ENCODE results near the gene ARID5B.

The ARID5B gene

DNA sequence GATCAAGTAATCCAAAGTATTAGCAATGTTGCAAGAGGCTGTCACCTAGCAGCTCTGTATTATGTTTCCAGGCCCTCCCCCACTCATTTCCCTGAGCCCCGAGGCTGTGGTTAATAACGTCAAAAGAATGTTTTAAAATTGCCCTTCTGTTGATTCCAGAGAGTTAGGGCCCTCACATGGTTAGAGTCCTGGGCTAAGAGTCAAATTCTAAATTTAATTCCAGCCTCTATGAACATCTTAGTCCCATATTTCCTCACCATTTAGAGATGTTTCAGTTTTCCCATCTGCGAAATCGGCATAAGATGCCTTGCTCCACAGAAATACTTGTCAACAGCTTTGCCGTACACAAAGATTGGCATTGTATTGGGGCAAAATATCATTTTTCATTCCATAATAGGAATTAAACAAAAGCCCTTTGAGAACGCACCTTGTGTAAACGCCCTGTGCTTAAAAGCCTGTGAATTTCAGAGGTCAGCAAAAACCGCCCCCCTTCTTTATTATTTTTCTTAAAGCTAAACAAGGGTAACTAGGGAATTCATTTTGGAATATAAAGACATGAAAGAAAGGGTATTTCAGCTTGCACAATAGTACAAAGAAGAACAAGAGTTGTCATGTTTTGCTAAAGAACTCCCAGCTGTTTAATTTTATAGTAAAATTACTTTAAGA, 135.8 kb downstream of the ARID5B start:
- DNase-seq: no peak

DNA sequence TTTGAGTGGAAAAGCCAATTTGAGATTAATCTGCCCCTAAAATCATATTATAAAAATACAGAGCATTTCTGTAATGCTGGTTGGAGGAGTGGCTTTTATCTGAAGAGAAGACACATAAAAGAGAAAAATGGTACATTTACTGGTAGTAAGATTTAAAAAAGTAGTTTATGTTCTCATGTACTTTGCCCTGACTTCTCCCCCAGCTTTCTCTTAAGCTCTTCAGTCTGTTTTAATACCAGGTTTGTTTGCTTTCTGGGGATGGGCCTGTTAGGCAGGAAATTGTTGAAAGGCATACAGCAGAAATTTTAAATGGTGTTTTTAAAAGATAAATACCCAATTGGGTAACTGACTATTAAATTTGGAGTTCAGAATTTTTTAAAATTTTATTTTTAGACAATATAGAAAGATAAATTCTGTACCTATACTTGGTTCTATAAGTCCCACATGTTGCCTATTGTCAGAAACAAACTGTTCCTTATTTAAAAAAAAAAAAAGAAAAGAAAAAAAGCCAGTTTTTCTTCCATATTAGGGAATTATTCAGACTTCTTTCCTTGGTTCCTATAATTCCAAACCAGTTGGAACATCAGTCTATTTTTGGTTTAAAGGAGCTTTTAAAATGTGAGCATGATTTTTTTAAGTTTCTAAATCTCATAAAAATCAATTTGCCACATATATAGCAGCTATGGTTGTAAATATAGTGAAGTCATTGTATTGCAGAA, 136.6 kb downstream of the ARID5B start:
- DNase-seq: no peak

DNA sequence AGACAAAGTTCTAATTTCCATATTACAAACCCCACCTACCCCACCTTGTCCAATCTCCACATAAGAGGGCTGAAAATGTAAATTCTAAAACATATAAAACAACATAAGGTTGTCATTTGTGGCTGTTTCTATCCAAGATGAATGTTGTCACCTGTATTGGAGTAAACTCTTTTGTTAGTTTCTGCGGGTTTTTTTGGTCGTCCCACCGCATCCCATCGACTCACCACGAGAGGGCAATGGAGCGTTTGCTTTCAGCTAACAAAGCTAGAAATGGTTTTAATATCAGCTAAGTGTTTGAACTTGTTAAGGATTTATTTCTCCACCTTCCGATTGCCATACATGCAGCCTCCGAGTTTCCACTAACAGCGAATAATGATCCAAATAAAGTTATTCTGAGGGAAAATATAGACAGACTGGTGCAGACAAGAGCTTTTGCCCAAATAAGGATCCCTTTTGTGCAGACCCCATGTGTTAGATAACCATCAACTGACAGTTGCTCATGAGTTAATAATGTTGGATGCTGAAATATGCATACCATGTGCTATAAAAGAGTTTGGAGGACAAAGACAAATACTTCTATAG, 137.2 kb downstream of the ARID5B start:
- DNase-seq: peak; percentile 86

DNA sequence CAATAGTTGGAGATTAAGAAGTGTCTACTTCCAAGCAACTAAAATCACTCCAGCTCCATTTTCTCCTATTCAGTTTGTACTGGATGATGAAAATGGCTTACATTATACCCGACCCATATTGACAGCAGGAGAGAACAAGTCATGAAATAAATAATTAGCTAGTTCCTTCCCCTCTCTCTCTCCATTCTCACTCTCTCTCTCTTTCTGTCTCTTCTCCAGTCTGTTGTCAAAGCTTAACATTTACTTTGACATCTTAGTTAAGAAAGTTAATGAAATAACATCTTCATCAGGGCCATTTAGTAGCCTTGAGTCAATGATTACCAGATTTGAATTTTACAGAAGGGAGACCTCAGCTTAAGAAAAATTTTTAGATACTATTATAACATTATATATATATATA, 138.5 kb downstream of the ARID5B start:
- no peak for DNase-seq

DNA sequence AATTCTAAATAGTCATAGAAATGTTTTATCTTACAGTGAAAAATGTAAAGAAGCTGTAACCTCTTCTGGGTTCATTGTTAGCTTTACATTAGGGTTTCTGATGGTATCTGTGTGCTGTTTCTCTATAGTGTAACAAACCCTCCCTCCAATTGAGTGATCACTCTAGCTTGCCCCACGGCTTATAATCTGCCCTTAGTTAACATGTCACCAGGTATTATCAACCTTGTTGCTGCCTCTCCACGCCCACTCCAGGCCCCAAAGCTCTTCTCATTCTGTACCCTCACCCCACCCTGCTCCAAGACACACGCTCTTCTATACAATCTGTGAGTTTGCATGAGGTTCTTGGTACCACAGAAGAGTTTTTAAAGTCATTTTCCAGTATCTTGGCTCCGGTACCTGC, 139.4 kb downstream of the ARID5B start:
- no peak for DNase-seq

DNA sequence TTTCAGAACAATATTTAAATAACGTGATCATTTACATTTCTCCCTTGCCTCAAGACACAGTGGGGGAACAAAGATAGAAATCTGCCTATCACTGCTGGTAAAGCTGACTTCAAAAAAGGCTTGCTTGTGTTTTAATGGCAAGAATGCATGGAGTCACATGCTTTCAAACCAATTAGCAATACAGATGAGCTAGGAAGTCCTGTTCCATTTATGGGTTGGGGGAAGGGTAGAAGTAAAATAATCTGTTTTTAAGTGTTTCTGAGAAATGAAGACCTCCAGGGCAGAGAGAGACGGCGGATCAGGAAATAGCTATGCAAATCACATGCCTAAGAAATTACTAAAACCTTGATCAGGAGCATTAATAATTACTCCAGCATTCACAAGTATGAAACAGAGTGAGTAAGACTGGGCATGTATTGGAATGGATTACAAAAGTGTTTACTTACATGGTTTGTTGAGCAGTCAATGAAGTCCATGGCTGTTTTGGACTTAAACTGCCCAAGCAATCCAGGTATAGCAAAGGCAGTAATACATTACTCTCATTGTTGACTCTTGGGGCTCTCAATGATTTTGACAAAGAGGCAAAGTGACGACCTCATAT, 142.0 kb downstream of the ARID5B start:
- peak; percentile 37 for DNase-seq

DNA sequence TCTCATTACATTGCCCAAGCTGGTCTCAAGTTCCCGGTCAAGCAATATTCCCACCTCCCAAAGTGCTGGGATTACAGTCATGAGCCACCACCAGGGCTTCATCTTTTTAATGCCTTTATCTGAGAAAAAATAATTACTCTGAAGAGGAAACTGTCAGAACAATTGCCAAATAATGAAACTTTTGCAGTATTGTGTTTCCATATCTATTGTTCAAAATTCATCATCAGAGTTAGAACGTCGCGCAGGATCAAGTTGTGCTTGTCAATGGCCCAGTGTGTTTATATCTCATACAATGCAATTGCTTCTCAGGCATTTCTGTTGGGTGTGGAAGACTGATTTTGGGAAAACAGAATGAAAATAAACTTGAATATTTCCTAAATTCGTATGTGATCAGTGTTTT, 143.1 kb downstream of the ARID5B start:
- no peak for DNase-seq

DNA sequence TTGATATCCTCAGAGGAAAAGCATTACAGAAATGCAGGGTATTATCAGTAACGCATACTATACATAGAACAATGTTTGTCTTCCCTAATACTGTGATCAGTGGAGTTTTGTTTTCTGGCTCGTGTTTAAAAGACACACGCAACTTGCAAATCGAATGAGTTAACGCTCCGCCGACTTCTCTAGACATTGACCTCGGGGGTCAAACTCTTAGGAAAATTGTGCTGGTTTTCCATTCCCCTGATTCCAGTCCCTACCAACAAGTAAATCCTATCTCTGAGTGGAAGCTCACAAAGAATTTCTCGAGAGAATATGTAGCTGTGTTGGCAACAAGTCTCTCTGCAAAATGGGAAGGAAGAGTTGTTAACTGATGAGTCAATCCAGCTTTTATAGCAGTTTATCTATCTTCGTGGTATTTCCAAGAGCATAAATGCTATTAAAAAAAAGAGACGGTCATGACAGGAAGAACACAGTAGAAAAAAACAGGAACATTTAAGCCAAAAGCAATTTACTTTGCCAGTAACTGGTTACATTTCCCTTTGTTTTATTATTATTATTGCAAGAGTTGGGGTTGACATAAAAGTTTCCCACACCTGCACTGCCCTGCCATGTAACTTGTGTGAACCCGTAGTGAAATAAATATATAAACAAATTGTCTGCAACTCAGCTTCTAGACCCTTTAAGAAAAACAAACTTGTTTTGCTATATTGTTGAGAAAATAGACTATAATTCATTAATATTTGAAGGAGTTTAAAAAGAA, 144.4 kb downstream of the ARID5B start:
- peak; percentile 33 for DNase-seq

DNA sequence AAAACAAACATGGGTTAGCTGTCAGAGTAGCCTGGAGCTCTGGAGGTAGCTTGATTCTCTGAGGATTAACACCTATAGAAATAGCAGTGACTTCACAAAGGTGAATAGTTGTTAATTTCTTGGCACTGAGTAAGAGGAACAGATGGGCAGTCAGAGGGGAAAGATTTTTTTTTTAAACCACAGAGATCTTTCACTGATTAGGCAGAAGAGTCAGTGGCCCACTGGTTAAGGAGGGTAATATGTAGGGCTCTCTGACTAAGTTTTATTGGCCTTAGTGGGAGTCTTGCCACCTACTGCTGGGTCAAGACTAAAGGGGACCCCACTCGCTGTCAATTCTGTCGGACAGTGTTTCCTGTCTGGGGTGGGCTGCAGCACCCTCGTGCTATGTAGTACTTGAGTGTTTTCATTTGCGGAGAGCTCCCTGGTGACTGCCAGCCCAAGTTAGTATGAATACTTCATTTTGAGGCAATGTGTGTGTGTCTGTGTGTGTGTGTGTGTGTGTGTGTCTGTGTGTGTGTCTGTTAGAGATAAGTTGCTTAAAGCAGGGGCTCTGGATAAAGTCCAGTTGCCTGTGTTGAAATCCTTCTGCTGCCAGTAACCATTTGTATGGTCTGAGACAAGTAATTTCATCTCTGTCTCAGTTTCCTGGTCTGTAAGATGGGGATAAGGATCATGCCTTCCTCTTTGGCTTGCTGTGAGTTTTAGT, 145.2 kb downstream of the ARID5B start:
- peak; percentile 60 for DNase-seq

DNA sequence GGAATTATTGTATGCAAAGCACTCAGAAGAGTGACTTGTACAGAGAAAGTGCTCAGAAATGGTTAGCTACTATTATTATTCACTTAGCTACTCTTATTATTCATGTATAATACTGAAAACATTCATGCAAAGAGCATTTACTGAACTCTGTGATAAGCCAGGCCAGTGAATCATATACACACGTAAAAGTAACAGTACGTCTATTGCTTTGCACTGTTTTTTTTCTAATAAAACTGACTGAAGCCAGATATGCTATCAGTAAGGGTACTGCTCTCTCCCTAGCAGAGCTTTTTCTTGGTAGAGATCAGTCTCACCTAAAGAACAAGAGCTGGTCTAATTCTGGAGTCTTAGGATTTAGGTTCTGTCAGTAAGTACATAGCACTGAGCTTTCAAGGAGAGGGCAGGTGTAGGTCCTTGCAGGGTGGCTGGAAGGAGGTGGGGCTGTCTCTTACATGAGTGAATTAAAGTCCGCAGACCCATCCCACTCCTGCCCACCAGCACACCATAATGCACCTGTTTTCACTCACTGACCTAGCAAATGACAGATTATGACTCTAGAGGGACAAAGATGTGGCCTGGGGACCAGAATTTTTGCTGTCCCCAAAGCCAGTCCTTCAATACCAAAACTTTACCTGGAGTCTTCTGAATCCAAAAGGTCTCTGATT, 145.9 kb downstream of the ARID5B start:
- DNase-seq: peak; percentile 22

DNA sequence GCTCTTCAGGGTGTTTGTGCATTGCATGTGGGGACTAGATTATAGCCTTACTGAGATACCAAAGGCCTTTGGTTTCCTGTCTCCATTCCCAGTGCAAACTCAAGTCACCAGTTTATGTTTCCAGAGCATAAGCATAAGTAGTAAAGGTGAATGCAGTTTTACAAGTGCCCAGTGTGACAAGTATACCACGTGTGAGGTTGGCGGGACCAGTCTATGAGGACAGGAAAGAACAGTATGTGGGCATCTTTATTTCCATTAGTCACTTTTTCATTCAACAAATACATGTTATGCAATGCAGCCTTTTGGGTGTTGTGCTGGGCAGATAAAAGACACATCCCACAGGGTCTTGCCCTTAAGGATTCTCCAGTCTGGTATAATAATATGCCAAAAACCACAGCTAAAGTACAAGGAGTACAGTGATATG, 146.5 kb downstream of the ARID5B start:
- peak; percentile 59 for DNase-seq

DNA sequence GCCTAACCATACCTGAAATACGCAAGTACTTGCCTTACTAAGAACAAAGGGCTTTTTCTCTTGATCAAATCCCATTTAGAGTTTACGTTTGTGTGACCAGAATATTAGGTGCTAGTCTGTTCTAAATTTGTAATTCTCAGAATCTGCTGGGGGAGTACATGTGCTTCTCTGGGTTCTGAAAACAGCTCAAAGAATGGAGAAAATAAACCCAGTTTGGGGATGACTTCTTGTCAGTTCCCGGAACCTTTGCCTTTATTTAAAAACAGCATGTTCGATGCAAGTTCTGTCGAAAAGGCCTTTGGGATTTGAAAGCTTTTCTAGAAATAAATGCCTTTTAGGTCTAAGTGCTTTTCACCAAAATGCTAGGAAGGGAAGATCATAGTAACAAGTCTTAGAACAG, 147.0 kb downstream of the ARID5B start:
- peak; percentile 43 for DNase-seq

DNA sequence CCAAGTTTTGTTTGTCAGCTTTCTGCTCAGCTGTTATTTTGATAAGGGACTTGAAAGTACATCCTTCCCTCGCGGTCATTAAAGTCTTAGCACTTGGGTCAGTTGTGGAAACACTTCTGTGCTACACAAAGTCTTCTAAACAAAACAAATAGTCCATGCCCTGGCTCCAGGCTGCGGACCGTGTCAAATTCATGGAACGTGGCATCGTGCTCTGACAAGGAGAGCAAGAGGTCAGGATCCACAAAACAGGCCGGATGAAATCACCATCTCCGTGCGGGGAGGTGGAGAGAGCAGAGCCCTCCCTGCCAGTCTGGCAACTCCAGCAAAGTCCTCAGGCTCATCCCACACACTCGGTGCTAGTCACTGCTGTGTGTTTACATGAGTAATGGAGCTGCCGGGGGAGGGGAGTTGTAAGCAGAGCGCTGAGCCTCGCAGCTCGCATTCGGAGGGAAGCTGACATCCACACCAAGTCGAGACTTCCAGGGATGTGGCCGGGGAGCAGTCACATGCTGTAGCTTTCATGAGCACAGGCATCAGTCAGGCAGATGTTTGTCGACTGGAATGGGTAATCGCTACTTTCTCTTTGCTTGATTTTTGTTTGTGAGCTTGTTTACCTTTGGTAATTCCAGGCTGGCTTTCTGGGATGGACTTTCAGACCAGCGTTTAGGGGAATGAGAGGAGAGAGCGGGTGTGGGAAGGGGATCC, 147.6 kb downstream of the ARID5B start:
- peak; percentile 69 for DNase-seq

DNA sequence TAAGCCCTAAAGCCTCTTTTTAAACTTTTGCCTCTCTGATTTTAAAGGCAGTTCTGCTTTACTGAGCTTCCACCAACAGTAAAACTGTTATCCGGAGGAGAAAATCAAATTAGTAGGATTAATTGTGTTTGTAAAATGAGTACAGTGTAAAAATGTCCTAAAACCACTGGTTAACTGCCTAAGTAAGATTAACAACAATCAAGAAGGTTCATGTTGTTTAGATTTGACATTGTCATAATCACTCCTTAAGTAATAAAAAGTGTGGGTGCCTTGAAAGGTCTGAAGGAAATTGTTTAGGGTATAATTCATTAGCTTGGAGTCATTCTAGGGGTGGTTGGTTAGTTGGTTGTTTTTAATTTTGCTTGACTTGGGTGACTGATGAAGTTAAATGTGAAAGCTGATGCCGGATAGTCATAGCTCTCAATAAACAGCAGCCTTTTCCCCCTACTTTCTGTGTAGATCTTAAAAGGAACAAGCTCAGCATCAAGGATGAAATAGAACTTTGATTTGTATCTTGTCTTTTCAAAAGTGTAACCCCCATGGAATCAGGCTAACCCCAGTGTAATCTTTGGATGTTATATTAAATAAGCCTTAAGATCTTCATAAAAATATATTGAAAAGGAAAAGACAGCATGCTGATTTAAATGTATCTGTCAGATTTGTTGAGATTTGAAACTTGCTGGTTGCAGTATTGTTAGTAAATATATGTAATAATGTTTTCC, 148.3 kb downstream of the ARID5B start:
- peak; percentile 50 for DNase-seq

DNA sequence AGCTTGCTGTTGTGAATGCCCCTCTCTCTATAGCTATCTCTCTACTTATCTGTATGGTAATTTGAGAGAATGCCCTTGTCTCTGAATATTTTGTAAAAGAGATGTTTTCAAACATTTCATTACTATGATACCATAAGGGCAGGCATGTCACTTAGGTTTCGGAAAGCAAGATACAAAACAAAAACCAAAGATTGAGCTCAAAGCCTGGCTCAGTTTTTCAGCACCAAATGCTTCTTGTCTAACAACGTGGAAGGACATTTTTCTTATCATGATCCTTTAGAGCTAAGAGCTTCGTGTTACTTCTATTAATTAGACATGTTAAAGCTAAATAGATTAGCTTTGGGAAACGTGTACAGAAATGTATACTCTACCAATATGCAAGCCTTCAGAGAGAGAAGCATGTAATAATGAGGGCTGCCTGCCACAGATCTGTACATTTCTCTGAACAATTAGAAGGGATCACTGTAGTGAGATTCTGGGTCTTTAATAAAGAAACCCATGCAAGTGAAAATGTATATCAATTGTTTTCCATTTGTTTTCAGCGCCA, 148.9 kb downstream of the ARID5B start:
- peak; percentile 63 for DNase-seq

DNA sequence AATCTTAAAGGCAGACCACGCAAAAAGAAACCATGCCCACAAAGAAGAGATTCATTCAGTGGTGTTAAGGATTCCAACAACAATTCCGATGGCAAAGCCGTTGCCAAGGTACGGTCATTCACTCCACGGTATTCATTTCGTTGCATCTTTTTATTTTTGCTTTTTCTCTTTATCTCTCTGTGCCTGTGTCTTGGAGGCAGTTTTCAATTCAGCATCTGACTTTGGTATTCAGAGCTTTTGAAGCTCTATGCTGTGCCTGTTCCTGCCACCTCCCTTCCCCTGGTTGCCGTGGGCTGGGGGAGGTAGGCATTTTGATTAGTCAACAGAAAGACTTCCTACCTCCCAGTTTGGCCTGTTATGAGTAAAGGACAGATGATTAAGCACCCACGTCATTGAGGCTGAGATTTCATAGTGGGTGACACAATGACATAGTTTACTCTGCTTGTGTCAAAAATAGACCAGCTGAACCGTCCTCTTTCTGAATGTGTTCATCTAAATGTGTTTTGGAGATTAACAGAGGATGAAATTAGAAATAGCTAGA, 149.5 kb downstream of the ARID5B start:
- peak; percentile 91 for DNase-seq

DNA sequence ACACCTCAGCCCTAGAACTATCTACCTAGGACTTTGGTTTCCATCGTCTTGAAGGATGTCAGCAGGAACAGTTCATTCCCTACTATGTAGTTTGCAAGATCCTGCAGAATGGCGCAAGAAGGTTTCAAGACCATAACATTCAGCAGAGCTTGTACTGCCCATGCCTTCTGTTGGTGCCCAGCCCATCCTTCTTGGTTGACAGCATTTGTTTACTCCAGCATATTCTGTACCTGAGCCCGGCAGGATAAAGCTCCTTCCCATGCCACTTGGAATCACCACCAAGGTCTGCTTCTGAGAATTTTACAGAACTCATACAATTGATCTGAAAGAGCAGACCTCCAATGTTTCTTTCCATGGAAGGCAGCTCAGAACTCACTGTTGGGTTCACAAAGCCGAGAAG, 150.8 kb downstream of the ARID5B start:
- DNase-seq: no peak

DNA sequence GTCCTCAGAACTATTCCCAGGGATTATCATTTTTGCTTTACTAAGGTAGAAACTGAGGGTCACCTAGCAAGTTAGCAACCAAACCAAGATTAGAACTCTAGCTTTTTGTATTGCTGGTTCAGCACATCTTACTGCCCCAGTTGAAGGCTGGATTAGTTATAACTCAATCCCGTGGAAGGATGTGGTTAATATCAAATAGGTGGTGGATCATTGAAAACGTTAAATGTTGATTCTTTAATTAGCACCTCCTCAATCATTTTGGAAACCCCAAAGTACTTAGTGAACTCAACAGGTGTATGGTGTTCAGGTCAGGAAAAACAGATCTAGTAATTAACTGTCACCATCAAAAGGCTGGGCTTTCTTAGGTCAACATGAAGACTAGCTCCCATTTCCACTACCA, 152.4 kb downstream of the ARID5B start:
- peak; percentile 54 for DNase-seq

DNA sequence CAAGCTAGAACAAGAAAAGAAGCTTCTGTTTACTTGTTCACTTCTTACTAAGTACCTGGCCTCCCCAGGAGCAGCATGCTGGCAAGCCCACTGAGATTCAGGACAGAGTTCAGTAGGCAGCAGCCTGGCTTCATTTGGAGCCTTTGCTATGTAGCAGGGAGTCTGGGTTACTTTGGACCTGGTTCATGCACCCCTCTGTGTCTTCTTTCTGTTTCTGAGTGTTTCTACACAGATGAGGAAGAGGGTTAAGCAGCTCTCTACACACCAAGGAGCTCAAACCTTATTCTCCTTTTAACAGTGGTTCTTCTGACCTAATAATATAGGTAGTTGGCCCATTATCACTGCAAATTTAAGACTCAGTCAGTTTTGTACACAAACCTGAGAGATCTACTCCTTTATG, 152.9 kb downstream of the ARID5B start:
- peak; percentile 25 for DNase-seq

DNA sequence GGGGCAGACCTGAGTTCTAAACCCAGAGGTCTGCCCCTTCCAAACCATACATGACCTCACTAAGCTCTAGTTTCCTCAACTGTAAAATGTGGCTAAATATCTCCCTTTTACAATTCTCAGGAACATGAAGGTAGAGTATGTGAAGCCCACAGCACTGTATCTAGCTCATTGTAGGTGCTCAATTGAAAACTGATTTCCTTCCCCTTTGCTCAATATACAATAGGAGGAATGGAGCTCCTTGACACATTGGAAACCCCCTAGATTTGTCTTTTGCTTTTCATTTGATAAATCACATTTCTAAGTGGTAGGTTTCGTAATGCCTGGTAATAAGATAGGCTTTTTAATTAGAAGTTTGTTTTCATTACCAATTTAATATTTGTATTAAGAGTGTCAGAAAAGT, 153.3 kb downstream of the ARID5B start:
- peak; percentile 60 for DNase-seq

All from CD4-positive, alpha-beta T cell treated with Interleukin-17A for 1 hour (primary cell).